Measurements from ENCODE around the gene SEPSECS. TPM values are rescaled to one million over a fixed set of nuclear protein-coding genes. Genes with fewer than 3 reads are reported as not detected.
"Not testable (repeated sequence)": the region's sequence is repeated elsewhere in the genome, so short reads cannot be mapped to it uniquely, and the experiment has no call there.

Gene SEPSECS
- total RNA-seq, 1 donor from 2014 or later, result 5.4 TPM

DNA sequence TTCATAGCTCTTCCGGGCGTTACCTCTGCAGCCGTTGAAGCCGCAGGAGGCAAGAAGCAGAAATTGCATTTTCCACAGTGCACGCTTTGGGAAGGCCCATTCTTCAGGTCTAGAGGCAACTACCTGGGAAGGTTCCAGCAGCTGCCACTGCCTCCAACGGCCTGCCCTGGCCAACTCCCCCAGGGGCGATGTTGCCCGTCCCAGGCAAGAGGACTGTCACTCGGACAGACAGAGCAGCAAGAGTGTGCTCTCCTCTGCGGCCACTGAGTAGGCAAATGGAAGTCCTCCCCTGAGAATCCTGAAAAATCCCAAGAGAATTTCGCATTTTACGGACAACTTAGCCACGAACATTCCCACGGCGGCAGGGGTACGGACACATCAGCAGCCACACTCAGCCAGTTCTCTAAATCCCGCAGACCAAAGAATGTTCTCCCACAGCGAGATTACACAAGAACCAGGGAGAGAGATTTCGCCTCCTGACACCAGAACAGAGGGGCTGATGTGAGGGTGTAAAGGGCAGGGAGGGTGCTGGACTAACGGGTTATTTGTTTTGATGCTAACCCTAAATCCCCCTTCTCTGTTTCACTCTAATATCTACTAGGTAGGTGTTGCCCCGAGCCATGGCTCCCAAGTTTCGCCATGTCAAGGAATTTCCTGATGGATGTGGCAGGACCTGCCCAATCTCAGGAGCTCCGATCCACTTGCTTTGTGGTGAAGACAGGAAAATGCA is 63.8 kb downstream of the SEPSECS start:
- intact Hi-C loops (cut with DNase I), result no loop called here
- no peak for ATAC-seq
- DNase-seq (ENCODE audit: missing footprints), result no peak

DNA sequence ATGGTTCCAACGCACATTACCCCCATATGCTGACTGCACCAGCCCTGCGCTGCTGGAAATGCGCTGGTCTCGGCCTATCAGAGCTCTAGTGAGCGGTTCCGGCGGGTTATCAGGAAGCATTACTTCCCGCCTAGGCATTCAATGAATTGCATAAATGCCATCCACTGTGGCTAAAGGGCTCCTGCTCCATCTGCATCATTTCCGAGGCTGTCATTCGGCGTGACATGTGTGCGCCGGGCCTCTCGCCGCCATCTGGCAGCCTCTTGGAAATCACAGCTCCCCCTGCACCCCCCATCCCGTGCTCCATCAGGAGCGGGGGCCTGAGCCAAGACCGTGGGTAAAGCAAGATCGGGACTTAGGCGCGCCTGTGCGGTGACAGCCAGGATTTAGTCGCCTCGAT is 64.4 kb downstream of the SEPSECS start:
- DNase-seq (ENCODE audit: missing footprints), result no peak
- intact Hi-C loops (cut with DNase I), result no loop called here
- ATAC-seq, result no peak

DNA sequence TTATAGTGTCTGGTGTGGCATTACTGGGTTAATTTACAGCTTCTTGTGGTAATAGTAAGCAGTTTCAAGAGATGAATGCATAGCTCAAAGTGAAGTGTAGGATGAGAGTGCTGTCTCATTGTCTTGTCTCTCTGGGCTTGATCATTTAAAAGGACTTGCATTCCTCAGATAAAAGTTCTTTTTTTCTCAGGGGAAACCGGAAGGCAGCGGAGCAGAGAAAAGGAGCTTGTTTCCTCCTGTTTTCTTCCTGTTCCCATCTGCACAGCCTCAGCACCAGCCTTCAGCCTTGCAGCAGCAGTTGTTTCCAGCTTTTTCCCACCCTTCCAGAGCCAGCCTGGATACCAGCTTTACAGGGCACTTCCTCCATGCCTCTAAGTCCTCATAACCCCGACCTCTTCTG is 68.1 kb downstream of the SEPSECS start:
- ATAC-seq, result no peak
- DNase-seq (ENCODE audit: missing footprints), result no peak
- intact Hi-C loops (cut with DNase I), result no loop called here

DNA sequence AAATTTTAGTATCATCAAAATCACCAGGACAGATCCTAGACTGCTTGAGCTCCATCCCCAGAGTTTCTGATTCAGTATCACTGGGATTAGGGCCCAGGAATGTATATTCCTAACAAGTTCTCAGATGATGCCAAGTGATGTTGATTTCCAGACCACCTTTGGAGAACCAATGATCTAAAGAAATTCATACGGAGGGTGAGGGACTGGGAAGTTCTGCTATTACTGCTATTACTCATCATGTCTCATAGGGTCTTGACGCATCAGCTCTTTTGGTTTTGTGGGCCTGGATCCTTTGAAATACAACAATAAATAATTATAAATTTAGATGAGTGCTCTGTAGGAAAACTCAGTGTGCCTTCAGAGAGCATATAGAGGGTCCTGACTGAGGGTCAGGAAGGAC is 69.7 kb downstream of the SEPSECS start:
- ATAC-seq (no peak), DNase-seq (ENCODE audit: missing footprints) (no peak)
- intact Hi-C loops (cut with DNase I), result no loop called here

DNA sequence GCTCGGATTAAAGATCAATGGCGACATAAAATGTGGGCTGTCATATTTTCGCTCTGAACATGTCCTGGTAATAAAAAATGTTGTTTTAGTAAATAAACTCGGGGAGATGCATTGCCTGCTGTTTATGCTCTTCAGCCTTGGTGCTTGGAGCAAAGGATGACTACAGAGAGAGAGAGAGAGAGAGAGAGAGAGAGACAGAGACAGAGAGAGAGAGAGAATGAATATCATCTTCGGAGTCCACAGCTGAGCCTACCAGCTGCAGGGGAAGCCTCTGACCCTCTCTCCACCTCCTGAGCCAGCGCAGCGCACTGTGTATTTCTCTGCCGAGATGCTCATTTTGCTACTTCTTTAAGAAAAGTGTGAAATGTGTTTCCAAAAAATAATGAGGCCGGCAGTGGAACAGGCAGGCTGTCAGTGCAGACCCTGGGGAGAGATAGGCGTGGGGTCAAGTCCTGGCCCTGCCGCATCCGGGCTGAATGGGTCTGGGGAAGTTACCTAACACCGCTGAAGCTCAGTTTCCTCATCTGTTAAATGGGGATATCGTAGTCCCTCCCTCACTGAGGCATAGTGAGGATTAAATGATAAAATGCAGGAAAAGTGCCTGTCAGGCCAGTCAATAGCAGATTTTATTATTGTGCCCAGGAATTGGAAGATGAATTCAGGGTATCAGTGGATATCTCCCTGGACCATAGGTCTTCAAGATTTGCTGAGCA is 71.0 kb downstream of the SEPSECS start:
- intact Hi-C loops (cut with DNase I), result no loop called here
- DNase-seq (ENCODE audit: missing footprints) (no peak), ATAC-seq (no peak)

DNA sequence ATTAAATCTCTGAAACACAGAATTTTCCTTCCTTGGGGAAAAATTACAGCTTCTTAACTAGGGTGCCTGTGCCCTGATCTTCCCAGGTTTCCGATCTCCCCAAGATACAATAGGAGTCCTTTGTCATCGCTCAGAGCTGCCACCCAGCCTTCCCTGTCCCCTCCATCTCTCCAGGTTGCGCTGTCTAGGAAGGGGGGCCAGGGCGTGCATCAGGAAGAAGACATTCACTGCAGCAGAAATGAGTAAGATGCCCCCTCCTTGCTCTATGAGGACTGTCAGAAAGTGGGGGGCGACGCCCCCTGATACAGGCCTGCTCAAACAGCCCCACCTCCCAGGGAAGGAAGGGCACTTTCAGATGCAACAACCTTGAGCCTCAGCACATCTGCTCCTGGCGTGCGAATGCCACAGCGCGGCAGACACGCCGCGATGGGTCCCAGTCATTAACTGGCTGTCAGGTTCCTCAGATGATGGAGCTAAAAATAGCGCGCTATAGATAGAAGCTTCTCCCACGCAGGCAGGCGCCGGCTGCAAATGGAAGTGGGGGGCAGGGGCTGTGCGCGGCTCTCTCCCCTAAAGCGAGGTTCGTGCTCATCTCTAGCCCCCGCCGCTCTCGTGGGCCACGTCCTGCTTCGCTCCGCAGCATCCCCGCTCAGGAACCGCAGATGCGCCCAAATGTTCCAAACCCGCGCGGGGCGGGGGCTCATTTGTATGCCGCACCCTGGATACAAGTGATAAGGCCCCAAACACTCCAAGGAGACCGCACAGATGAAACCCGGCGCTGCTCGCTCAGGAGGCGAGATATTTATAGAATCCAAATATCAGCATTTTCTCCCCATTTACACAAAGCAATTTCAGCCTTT is 71.9 kb downstream of the SEPSECS start:
- intact Hi-C loops (cut with DNase I), result no loop called here
- no peak for DNase-seq (ENCODE audit: missing footprints)
- ATAC-seq, result peak; percentile 84

DNA sequence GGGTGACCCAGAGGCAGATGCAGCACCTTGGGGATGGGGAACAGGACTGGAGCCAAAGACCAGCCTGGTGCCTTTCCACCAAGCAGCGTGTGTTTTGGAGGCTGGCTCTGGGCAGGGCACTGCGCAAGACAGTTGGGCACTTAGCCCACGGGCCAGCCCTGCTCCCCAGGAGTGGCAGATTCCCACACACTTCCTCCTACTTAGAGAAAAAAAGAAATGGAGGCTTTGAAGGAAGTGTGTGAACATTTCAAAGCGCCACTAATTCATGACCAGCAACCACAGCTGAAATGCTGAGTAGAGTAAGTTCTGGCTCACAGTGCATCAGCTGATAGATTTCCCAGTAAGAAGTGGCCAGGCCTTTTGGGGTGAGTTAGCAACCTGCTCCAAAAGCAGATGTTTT is 74.6 kb downstream of the SEPSECS start:
- DNase-seq (ENCODE audit: missing footprints), result no peak
- peak; percentile 15 for ATAC-seq
- intact Hi-C loops (cut with DNase I), result no loop called here

DNA sequence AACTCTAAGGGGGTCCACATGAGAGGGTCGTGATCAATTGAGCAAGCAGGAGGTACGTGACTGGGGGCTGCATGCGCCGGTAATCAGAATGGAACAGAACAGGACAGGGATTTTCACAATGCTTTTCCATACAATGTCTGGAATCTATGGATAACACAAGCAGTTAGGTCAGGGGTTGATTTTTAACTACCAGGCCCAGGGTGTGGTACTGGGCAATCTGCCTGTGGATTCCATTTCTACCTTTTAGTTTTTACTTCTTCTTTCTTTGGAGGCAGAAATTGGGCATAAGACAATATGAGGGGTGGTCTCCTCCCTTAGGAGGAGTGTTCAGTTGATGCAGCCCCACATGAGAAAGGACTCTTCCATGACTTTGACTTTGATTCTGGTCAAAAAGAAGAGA is 76.8 kb downstream of the SEPSECS start:
- ATAC-seq; intact Hi-C loops (cut with DNase I); DNase-seq (ENCODE audit: missing footprints): not testable (repeated sequence)

DNA sequence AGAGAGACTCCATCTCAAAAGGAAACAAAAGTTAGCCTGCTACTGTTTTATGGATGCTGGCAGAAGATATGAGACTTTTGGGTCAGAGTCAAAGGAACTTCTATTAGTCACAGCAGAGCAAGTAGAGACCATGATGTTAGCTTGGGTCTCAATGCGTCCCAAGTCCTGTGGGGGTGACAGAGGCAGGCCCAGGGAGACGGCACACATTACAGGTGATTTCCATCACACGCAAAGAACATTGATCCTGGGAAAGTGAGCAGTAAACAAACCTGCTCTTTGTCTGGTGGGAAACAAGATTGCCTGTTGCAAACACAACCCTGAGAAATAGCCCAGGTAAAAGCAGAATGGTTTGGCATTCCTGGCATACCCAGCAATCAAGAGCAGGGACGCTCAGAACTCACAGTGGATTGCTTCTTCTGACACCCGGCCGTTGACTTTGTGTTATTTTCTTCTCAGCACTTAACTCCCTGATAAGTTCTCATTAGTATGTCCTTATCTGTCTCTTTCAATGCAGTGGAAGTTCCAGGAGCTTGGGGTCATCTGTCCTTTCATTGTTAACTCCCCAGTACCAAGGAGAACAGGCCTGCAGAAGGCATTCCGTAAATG is 78.3 kb downstream of the SEPSECS start:
- intact Hi-C loops (cut with DNase I), result no loop called here
- DNase-seq (ENCODE audit: missing footprints), result no peak
- peak; percentile 56 for ATAC-seq

DNA sequence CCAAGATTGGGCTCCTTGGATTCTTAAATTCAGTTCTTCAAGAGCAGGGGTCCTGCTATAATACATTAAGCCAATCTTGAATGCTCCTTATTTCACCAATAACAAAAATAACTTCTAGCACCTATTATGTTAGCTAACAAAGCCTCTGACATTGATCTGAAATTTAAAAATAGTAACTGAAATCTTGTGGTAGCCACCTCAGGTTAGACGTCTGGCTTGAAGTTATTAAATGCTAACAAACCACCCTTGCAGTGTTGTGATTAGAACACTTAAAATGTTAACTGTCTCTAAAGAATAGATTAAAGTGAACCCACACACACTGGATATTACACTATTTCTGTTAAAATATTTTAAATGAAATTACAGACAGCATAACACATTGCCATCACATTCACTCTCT is 79.7 kb downstream of the SEPSECS start:
- intact Hi-C loops (cut with DNase I), result no loop called here
- no peak for DNase-seq (ENCODE audit: missing footprints)
- no peak for ATAC-seq

DNA sequence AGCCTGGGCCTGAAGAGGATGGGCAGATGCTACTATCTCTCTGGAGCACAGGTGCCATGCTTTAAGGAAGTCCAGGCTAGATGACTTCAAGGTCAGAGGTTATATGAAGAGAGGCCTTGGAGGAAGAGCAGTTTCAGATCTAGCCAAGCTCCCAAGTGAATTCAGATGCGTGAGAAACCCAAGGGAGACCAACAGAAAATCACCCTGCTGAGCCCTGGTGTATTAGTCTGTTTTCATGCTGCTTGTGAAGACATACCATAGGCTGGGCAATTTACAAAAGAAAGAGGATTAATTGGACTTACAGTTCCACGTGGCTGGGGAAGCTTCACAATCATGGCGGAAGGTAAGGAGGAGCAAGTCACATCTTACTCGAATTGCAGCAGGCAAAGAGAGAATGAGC is 81.7 kb downstream of the SEPSECS start:
- DNase-seq (ENCODE audit: missing footprints), result no peak
- intact Hi-C loops (cut with DNase I), result no loop called here

DNA sequence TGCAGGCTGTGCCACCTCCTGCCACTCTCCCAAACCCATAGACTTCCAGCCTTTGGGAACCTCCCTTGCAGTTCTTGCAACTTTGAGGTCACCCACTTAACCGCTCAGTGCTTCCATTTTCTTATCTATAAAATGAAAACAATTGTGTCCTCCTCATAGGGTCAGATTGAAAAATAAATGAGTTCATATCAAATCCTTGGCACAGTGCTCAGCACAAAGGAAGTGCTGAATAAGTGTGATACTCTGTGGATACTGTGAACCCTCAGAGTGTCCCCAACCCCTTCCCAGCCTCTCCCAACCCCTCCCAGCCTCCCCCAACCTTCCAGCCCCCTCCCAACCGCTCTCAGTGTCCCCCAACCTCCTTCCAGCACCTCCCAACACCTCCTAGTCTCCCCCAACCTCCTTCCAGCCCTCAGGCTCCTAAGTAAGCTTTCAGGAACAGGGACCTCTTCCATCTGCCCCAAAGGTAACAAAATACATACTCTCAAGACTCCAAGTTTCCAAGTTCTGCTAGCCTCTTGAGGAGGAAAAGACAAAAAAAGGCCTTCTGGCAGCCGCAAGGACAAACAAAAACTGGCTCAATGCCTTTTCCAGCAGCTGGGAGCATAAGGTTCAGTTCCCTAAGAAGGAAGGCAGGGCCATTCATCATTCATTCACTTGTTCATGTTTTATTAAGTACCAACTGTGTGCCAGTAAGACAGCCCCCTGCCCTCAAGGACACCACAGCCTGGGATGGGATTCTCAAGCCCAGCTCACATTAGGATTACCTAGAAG is 83.4 kb downstream of the SEPSECS start:
- ATAC-seq (peak; percentile 23), DNase-seq (ENCODE audit: missing footprints) (no peak)
- intact Hi-C loops (cut with DNase I), result no loop called here

More for the DNA sequence above, 81.7 kb downstream of the SEPSECS start:
- no peak for ATAC-seq

DNA sequence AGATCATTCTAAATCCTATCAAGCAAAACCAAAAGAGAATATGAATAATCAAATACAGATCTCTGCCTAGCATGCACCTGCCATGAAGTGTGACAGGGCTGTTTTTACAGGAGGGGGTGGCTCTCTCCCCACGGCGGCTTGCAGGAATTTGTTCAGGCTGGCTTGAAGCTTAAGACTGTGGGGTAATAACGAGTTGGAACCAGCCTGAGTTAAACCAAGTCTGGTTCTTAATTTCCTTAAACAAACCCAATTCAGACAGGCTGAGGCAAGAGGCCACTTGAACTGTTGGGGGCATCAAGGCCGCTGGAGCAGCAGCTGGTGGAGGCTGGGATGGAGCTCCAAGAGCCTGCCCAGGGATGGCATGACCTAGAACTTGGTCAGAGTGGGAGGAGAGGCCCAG is 84.4 kb downstream of the SEPSECS start:
- no peak for DNase-seq (ENCODE audit: missing footprints)
- intact Hi-C loops (cut with DNase I), result no loop called here
- ATAC-seq, result no peak

DNA sequence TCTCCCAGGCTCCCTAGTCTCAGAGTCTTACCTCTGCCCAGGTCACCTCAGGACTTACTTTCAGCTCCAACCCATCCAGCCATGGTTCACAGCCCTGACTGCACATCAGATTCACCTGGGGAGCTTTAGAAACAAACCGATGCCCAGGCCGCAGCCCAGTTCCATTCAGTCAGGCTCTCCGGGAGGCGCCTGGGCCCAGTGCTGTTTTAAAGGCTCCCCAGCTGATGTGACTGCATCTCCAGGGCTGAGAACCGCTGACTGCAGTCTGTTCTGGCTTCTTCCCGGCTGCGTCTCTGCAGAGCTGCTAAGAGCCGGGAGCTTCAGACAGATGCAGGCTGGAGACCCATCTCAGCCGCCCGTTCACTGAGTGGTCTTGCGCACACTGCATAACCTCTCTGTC is 85.1 kb downstream of the SEPSECS start:
- ATAC-seq (no peak), DNase-seq (ENCODE audit: missing footprints) (no peak)
- intact Hi-C loops (cut with DNase I), result no loop called here

DNA sequence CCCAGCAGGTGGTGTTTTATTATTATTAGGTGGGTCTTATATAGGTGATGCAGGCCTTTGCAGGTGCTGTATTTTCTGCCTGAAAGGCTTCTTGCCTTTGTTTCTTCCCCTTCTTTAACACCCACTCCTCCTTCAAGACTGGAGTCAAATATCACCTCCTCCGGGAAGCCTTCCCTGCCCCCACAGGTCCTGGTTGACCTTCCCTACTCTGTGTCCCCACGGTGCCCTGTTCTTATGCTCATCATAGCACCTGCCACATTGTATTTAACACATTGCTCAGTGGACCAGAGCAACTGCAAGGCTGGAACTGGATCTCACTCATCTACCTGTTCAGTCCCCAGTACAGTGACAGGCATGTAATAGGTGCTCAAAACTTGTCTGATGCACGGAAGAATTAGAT is 89.7 kb downstream of the SEPSECS start:
- ATAC-seq (no peak), DNase-seq (ENCODE audit: missing footprints) (no peak)
- intact Hi-C loops (cut with DNase I), result no loop called here
